Nephron (organoid): ENCODE results near the gene CNDP1.
"Not testable (repeated sequence)": the region's sequence is repeated elsewhere in the genome, so short reads cannot be mapped to it uniquely, and the experiment has no call there.

ENCODE experiments used
- H3K27ac Mint-ChIP-seq, 3 experiments: 2 replicates each; pipeline ENCODE4 v1.8.0; 2020; ENCODE audit warnings: mixed read lengths in 3 of 3, mild to moderate bottlenecking in 2 of 3, moderate library complexity in 1 of 3
- H3K27me3 Mint-ChIP-seq: 2 replicates; pipeline ENCODE4 v1.8.0; 2021; ENCODE audit warnings: low read depth, mild to moderate bottlenecking, moderate library complexity, mixed read lengths
- H3K36me3 Mint-ChIP-seq: 2 replicates; pipeline ENCODE4 v1.8.0; 2020; ENCODE audit warnings: low read depth, mixed read lengths
- H3K4me1 Mint-ChIP-seq: 2 replicates; pipeline ENCODE4 v1.8.0; 2020; ENCODE audit warnings: mixed read lengths
- H3K4me3 Mint-ChIP-seq, 3 experiments: 2 replicates each; pipeline ENCODE4 v1.8.0; 2020; ENCODE audit warnings: mild to moderate bottlenecking in 3 of 3, mixed read lengths in 3 of 3, moderate library complexity in 2 of 3
- H3K9me3 Mint-ChIP-seq: 2 replicates; pipeline ENCODE4 v1.8.0; 2020; ENCODE audit warnings: mixed read lengths
- TF ChIP-seq, protein P1 (sequence below), 3 experiments: fragments of 200-600 bp; sonication (generic); IDR thresholded peaks; one replicate each; pipeline ENCODE4 v1.5.0; 2021; ENCODE audit warnings: antibody characterized with exemption in 3 of 3; ENCODE audit not compliant: unreplicated experiment in 3 of 3

CNDP1 gene

DNA sequence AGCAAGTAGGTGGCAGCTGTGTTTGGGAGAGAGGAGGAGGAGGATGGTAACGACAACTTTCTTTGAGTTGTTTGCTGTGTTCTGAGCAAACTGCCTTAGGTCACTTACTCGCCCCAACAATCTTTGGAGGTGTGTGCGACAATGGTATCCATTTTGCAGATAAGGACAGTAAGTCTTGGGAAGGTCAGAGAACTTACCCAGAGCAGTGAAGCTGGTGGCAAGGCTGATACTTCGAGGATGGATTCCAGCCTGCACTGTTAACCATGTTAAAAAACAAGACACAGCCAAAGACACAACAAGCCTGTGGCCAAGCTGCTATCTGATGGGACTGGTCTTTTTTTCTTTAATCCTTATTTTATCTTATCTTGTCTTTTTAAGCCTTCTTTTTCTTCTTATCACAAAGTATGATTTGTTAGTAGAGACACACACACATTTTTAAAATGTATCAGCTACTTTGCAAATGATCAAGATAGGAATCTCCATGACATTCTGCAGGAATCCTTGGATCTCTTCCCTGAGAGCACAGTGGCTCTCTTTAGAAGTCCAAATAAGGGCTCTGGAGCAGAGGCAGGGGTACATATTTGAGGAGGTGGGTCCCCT lies 27.9 kb downstream of the CNDP1 start:
- TF ChIP-seq, protein P1, sequence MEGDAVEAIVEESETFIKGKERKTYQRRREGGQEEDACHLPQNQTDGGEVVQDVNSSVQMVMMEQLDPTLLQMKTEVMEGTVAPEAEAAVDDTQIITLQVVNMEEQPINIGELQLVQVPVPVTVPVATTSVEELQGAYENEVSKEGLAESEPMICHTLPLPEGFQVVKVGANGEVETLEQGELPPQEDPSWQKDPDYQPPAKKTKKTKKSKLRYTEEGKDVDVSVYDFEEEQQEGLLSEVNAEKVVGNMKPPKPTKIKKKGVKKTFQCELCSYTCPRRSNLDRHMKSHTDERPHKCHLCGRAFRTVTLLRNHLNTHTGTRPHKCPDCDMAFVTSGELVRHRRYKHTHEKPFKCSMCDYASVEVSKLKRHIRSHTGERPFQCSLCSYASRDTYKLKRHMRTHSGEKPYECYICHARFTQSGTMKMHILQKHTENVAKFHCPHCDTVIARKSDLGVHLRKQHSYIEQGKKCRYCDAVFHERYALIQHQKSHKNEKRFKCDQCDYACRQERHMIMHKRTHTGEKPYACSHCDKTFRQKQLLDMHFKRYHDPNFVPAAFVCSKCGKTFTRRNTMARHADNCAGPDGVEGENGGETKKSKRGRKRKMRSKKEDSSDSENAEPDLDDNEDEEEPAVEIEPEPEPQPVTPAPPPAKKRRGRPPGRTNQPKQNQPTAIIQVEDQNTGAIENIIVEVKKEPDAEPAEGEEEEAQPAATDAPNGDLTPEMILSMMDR (IDR thresholded peaks at IDR 0.05; ENCODE audit: unreplicated experiment in 3 of 3), result no peak
- Mint-ChIP-seq H3K4me3 (no peak overlapping the region), H3K4me1 (peaks cover 18% of the 10 kb centered on the region), H3K27me3 (peaks cover 7% of the 10 kb centered on the region), H3K9me3 (peaks cover 9% of the 10 kb centered on the region), H3K36me3 (no peaks in the 10 kb centered on the region), H3K27ac (peak overlapping the region in 1 of 3 experiments; percentile 5)

DNA sequence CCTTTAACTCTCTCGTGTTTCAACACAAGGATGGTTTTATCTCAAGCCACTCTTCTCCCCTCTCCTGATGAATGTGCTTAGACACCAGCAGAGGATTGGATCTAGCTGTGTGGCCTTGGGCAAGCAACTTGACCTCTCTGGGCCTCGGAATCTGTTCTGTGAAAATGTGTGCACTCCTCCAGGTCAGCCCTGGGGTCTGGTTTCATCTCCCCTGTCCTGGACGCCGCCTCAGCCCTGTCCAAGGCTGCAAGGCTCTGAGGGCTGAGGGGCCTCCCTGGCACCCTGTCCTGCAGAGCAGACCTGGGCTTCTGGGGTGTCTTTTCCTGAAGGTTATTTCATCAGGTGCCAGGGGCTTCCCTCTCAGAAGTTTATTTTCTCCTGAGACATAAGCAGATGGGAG lies 28.5 kb downstream of the CNDP1 start:
- H3K4me3 Mint-ChIP-seq, result no peak overlapping the region
- H3K27me3 Mint-ChIP-seq, result peaks cover 7% of the 10 kb centered on the region
- peaks cover 18% of the 10 kb centered on the region for H3K4me1 Mint-ChIP-seq
- H3K9me3 Mint-ChIP-seq, result peaks cover 14% of the 10 kb centered on the region
- H3K27ac Mint-ChIP-seq, result peak overlapping the region in 1 of 3 experiments; percentile 34
- TF ChIP-seq, protein P1 (IDR thresholded peaks at IDR 0.05; ENCODE audit: unreplicated experiment in 3 of 3), result no peak
- no peaks in the 10 kb centered on the region for H3K36me3 Mint-ChIP-seq

DNA sequence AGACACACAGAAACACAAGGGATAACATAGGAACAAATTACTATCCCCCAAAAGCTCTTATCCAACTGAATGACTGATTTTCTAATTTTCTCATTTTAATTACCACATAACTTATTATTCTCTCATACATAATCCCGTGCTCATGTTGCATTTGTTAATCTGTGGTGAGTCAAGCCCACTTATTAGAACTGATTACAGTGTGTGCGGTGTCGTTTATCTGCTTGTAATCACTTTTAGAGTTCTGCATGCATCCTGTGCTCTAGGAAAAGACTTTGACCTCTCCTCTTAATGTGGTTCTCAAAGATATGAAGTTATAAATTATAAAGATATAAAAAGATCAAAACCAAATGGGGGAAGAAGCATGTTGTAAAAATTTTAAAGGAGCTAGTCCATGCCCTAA lies 29.7 kb downstream of the CNDP1 start:
- H3K4me1 Mint-ChIP-seq, result peaks cover 18% of the 10 kb centered on the region
- peaks cover 11% of the 10 kb centered on the region for H3K27me3 Mint-ChIP-seq
- peaks cover 18% of the 10 kb centered on the region for H3K9me3 Mint-ChIP-seq
- no peak overlapping the region for H3K4me3 Mint-ChIP-seq
- TF ChIP-seq, protein P1 (IDR thresholded peaks at IDR 0.05; ENCODE audit: unreplicated experiment in 3 of 3), result no peak
- no peaks in the 10 kb centered on the region for H3K36me3 Mint-ChIP-seq
- H3K27ac Mint-ChIP-seq, result peak overlapping the region; percentile 27 to 71 (median 34)

DNA sequence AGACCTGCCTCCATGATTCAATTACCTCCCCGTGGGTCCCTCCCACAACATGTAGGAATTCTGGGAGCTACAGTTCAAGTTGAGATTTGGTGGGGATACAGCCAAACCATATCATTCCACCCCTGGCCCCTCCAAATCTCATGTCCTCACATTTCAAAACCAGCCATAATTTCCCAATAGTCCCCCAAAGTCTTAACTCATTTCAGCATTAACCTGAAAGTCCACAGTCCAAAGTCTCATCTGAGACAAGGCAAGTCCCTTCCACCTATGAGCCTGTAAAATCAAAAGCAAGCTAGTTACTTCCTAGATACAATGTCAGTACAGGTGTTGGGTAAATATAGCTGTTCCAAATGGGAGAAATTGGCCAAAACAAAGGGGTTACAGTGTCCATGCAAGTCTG lies 30.9 kb downstream of the CNDP1 start:
- Mint-ChIP-seq H3K9me3 (peaks cover 19% of the 10 kb centered on the region), H3K4me1 (peaks cover 18% of the 10 kb centered on the region)
- not testable (repeated sequence) for H3K27me3 Mint-ChIP-seq, H3K4me3 Mint-ChIP-seq, H3K36me3 Mint-ChIP-seq, H3K27ac Mint-ChIP-seq

DNA sequence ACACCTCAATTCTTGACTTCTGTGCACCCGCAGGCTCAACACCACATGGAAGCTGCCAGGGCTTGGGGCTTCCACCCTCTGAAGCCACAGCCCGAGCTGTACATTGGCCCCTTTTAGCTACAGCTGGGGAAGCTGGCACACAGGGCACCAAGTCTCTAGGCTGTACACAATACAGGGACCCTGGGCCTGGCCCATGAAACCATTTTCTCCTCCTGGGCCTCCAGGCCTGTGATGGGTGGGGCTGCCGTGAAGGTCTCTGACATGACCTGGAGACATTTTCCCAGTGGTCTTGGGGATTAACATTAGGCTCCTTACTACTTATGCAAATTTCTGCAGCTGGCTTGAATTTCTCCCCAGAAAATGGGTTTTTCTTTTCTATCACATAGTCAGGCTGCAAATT lies 31.7 kb downstream of the CNDP1 start:
- not testable (repeated sequence) for H3K4me3 Mint-ChIP-seq, H3K36me3 Mint-ChIP-seq, H3K27ac Mint-ChIP-seq, H3K27me3 Mint-ChIP-seq
- Mint-ChIP-seq H3K9me3 (peaks cover 19% of the 10 kb centered on the region), H3K4me1 (peaks cover 18% of the 10 kb centered on the region)

DNA sequence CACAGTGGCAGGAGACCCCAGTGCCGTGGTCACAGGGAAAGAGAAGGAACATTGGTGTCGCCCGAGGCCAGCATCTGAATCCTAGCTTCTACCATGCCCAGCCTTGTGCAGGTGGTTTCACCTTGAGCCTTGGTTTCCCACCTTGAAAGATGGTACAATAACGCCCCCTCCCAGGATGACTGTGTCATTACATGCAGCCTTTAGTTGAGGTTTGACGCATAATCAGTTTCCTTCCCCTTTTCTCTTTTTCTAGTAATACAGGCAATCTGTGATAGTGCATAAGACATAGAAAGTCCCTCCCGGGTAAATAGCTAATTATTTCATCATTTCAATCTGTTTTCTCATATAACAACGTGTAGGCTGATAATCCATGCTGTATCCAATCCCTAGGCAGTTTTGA lies 33.5 kb downstream of the CNDP1 start:
- Mint-ChIP-seq H3K4me1 (peaks cover 13% of the 10 kb centered on the region), H3K27me3 (peaks cover 8% of the 10 kb centered on the region)
- TF ChIP-seq, protein P1 (IDR thresholded peaks at IDR 0.05; ENCODE audit: unreplicated experiment in 3 of 3), result no peak

DNA sequence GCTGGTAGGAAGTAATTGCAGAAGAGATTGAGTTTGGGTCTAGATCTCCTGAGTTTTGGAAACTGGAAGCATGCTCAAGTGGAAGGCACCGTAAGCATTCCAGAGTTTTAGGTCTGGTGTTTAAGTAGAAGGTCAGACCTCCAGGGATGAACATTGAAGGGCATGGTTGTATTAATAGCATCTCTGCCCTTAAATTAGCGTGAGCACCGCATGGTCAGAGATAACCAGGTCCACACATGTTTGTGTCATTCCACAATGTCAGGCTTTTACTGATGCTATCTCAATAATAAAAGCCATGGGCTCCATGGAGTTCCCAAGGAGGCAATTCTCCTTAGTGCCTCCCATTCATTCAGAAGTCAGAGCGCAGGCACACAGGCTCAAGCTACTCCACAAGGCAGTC lies 35.1 kb downstream of the CNDP1 start:
- TF ChIP-seq, protein P1 (IDR thresholded peaks at IDR 0.05; ENCODE audit: unreplicated experiment in 3 of 3), result no peak
- Mint-ChIP-seq H3K36me3 (no peaks in the 10 kb centered on the region), H3K27ac (no peak overlapping the region), H3K9me3 (peaks cover 21% of the 10 kb centered on the region), H3K27me3 (peaks cover 9% of the 10 kb centered on the region), H3K4me1 (no peaks in the 10 kb centered on the region), H3K4me3 (no peak overlapping the region)

More for the DNA sequence above, 33.5 kb downstream of the CNDP1 start:
- H3K27ac Mint-ChIP-seq, result no peak overlapping the region
- H3K9me3 Mint-ChIP-seq, result peaks cover 19% of the 10 kb centered on the region
- no peak overlapping the region for H3K4me3 Mint-ChIP-seq
- no peaks in the 10 kb centered on the region for H3K36me3 Mint-ChIP-seq
